ENCODE data around the gene MPC1.
"Not testable (repeated sequence)": the region's sequence is repeated elsewhere in the genome, so short reads cannot be mapped to it uniquely, and the experiment has no call there.

DNA sequence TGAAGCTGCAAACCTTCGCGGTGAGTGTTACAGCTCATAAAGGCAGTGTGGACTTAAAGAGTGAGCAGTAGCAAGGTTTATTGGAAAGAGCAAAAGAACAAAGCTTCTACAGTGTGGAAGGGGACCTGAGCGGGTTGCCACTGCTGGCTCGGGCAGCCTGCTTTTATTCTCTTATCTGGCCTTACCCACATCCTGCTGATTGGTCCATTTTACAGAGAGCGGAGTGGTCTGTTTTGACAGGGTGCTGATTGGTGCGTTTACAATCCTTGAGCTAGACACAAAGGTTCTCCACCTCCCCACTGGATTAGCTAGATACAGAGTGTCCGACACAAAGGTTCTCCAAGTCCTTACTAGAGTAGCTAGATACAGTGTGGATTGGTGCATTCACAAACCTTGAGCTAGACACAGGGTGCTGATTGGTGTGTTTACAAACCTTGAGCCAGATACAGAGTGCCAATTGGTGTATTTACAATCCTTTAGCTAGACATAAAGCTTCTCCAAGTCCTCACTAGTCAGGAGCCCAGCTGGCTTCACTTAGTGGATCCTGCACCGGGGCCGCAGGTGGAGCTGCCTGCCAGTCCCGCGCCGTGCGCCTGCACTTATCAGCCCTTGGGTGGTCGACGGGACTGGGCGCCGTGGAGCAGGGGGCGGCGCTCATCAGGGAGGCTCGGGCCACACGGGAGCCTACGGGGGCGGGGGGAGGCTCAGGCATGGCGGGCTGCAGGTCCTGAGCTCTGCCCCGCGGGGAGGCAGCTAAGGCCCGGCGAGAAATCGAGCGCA is 10.2 kb upstream of the MPC1 start:
- TF ChIP-seq, protein P1, sequence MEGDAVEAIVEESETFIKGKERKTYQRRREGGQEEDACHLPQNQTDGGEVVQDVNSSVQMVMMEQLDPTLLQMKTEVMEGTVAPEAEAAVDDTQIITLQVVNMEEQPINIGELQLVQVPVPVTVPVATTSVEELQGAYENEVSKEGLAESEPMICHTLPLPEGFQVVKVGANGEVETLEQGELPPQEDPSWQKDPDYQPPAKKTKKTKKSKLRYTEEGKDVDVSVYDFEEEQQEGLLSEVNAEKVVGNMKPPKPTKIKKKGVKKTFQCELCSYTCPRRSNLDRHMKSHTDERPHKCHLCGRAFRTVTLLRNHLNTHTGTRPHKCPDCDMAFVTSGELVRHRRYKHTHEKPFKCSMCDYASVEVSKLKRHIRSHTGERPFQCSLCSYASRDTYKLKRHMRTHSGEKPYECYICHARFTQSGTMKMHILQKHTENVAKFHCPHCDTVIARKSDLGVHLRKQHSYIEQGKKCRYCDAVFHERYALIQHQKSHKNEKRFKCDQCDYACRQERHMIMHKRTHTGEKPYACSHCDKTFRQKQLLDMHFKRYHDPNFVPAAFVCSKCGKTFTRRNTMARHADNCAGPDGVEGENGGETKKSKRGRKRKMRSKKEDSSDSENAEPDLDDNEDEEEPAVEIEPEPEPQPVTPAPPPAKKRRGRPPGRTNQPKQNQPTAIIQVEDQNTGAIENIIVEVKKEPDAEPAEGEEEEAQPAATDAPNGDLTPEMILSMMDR (IDR thresholded peaks at IDR 0.05): not testable (repeated sequence)
- not testable (repeated sequence) for TF ChIP-seq POLR2A (IDR thresholded peaks at IDR 0.05)

Measured in esophagus squamous epithelium (tissue), 4 donors.